ENCODE measurements around the gene C12orf56. TPM values are rescaled to one million over a fixed set of nuclear protein-coding genes. Genes with fewer than 3 reads are reported as not detected.
"Not testable (repeated sequence)": the region's sequence is repeated elsewhere in the genome, so short reads cannot be mapped to it uniquely, and the experiment has no call there.

The C12orf56 gene
- total RNA-seq, 3 donors from 2014 or later = 0.09 to 0.53 TPM; not detected in 1

GRCh38 chr12:64218597-64218996 lies 172.0 kb downstream of the C12orf56 start:
- DNase-seq (no peak), ATAC-seq (no peak)
- no peaks in the 10 kb centered on the region for H3K4me1 ChIP-seq (ENCODE audit: low read depth)
- no peak overlapping the region for H3K4me3 ChIP-seq
- intact Hi-C loops (cut with DNase I, micrococcal nuclease) = no loop called here
- H3K9me3 ChIP-seq = no peaks in the 10 kb centered on the region
- TF ChIP-seq CTCF (IDR thresholded peaks at IDR 0.05) = no peak
- H3K36me3 ChIP-seq (ENCODE audit: low read depth) = no peaks in the 10 kb centered on the region

GRCh38 chr12:64217643-64218042 lies 172.9 kb downstream of the C12orf56 start:
- intact Hi-C loops (cut with DNase I, micrococcal nuclease); H3K4me3 ChIP-seq; ATAC-seq; DNase-seq; H3K36me3 ChIP-seq (ENCODE audit: low read depth); H3K9me3 ChIP-seq; H3K4me1 ChIP-seq (ENCODE audit: low read depth): not testable (repeated sequence)

- intact Hi-C loops (cut with DNase I, micrococcal nuclease) = no loop called here
Observed at GRCh38 chr12:64216239-64216638, 174.3 kb downstream of the C12orf56 start.

More at GRCh38 chr12:64216239-64216638, 174.3 kb downstream of the C12orf56 start:
- no peaks in the 10 kb centered on the region for H3K4me1 ChIP-seq (ENCODE audit: low read depth)
- no peak overlapping the region for H3K4me3 ChIP-seq
- no peaks in the 10 kb centered on the region for H3K9me3 ChIP-seq
- H3K36me3 ChIP-seq (ENCODE audit: low read depth) = no peaks in the 10 kb centered on the region
- ATAC-seq (no peak), DNase-seq (no peak)
- no peak for TF ChIP-seq CTCF (IDR thresholded peaks at IDR 0.05)

Other genes with a start within 250 kb of the C12orf56 start
- gene KICS2, start 168.5 kb downstream of the C12orf56 start, total RNA-seq = 1 to 10 TPM; 5.4 to 6.7 (median 5.4) TPM
- 10 to 100 TPM; 18.3 to 43.5 (median 29.6) TPM for gene XPOT, start 13.6 kb upstream of the C12orf56 start, total RNA-seq
- 10 to 100 TPM; 16.2 to 23.0 (median 17.9) TPM for gene TBK1, start 61.4 kb upstream of the C12orf56 start, total RNA-seq
- gene RASSF3, start 219.7 kb upstream of the C12orf56 start, total RNA-seq = 100 to 1,000 TPM in 1 of 3 donors, 10 to 100 TPM in 2; 88.0 to 331 (median 90.2) TPM